ENCODE results near the gene CCDC33.
A peak's percentile ranks its signal among the peaks of the same experiment; 100 is the strongest.

Gene CCDC33

DNA sequence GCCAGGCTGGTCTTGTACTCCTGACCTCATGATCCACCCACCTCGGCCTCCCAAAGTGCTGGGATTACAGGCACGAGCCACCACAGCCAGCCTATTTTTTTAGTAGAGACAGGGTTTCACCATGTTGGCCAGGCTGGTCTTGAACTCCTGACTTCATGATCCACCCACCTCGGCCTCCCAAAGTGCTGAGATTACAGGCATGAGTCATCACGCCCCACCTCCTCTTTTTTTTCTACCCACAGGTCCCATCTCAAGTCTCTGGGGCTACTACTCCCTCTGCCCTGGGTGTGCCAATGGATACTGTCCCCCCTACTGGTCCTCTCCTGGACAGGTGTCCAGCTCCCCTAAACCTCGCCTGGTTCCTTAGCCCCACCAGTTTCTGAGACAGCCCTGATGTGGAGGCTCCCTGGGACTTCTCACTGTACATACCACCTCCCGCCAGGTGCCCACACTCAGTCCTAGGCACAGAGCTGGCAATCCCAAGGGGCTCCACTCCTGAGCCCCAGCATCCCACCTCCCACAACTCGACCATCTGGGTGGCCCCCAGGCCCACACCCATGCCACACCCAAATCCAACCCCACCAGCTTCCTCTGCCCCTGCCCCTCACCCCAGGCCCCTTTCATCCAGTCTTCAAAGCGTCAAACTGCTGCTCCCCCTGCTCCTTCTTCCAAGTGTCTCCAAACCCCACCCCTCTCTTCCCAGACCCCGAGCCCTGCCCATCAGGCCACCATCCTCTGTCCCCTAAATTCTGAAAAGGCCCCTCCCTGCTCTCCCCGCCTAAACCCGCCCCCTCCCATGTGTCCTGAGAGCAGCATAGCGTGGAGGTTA, 144.4 kb downstream of the CCDC33 start:
- DNase-seq (ENCODE audit: low spot score): no peak

GRCh38 chr15:74381190-74381453, 145.0 kb downstream of the CCDC33 start:
- DNase-seq (ENCODE audit: low spot score): no peak

DNA sequence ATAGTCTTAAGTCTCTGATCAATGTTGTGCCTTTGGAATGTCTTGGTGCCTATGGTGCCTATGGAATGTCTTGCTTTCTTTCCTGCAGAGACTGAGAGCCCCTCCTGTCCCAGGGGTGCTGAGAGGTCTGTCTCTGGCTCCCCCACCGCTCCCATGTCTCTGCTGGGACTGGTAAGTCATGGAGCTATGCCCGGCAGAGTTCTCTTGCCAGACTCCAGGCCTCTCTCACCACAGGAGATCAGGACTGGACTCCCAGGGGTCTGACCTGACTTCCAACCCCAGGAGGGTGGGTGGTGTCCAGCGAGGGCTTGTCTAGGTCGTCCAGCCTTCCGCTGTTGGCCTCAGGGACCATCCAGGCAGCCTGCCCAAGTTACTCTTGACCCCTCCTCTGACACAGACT, 145.4 kb downstream of the CCDC33 start:
- DNase-seq (ENCODE audit: low spot score): no peak

GRCh38 chr15:74382004-74382816, 146.1 kb downstream of the CCDC33 start:
- DNase-seq (ENCODE audit: low spot score): peak; percentile 65

DNA sequence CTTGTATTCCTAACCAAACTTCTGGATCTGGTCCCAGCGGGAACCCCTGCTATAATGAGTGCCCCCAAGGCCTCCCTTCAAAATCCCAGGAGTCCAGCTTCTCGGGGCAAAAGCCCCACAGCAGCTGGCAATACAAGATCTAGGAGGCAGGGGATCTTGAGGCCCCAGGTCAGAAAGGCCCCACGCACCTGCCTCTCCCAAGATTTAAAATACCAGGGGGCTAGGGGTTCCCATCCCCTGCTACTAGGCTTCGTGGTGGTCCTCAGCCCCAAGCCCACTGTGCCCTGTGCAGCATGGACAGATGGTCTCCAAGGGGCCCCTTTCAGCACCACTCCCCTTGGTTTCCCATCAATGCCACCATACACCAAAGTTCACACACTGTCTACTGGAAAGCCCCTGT, 147.2 kb downstream of the CCDC33 start:
- no peak for DNase-seq (ENCODE audit: low spot score)

DNA sequence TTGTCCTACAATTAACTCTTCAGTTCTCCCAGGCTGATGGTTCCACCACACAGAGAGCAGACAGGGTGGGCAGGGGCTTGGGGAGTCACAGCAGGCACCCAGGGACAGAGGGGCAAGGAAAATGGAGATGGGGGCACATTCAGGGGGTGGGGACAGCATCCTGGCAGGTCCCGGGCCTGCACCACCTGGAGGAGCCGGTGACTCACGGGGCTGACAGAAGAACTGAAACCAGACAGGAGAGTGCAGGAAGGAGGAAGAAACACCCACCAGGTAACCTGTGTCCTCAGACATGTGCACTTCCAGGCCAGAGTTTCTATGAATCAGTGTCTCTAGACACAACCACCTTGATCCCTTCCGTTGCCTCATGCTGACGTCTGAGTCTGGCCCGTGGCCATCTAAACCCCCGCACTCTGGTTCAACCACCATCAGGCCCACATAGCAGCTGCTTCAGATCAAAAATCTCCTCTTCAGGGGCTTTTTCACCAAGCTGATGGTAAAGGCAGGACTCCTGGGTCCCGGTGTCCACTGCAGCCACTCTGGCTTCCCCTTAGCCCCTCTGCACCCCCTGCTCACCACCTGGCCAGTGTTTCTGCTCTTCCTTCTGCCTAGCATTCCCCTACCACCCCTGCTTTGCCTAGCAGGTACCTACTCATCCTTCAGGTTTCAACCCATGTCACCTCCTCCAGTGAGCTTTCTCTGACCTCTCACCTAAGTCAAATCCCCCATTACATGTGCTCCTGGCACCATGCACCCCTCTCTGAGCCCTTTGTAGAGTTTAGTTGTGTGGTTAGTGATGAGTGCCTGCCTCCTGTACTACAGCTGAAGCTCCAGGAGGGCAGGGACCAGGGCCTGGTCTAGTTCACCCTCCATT, 147.8 kb downstream of the CCDC33 start:
- peak; percentile 68 for DNase-seq (ENCODE audit: low spot score)

- no peak for DNase-seq (ENCODE audit: low spot score)
Measured at GRCh38 chr15:74384566-74384880, 148.4 kb downstream of the CCDC33 start.

- DNase-seq (ENCODE audit: low spot score): peak; percentile 39
Measured at GRCh38 chr15:74384881-74385643, 148.9 kb downstream of the CCDC33 start.

- no peak for DNase-seq (ENCODE audit: low spot score)
Measured at GRCh38 chr15:74385733-74386132, 149.6 kb downstream of the CCDC33 start.

Data from SW480 (cell line).